HepG2 (cell line): ENCODE results near the gene APOC3. TPM values are rescaled to one million over a fixed set of nuclear protein-coding genes. Genes with fewer than 3 reads are reported as not detected.

Experiments used
- ARNTL ChIP-seq: sonication (generic); formaldehyde crosslinking; IDR thresholded peaks from 2 replicates; pipeline ENCODE4 v1.4.0; 2020; ENCODE audit warnings: mild to moderate bottlenecking, missing genetic modification reagents
- HHEX ChIP-seq: IDR thresholded peaks from 2 replicates; pipeline ENCODE4 v1.6.1; 2016; ENCODE audit warnings: control low read depth
- RXRB ChIP-seq: IDR thresholded peaks from 2 replicates; pipeline ENCODE4 v1.6.1; 2016; ENCODE audit warnings: borderline replicate concordance, missing genetic modification reagents, missing compliant biosample characterization
- SMARCC2 ChIP-seq: fragments of 450-650 bp; IDR thresholded peaks from 2 replicates; pipeline ENCODE4 v1.6.1; 2017; ENCODE audit warnings: antibody characterized with exemption, mild to moderate bottlenecking
- STAT5B ChIP-seq: sonication (generic); formaldehyde crosslinking; IDR thresholded peaks from 2 replicates; pipeline ENCODE4 v1.4.0; 2020; ENCODE audit warnings: missing genetic modification reagents
- TEAD3 ChIP-seq: optimal IDR thresholded peaks from 2 replicates; pipeline ENCODE3; 2016; ENCODE audit warnings: borderline replicate concordance
- ZNF263 ChIP-seq: sonication (generic); formaldehyde crosslinking; IDR thresholded peaks from 2 replicates; pipeline ENCODE4 v1.4.0; 2020; ENCODE audit warnings: missing genetic modification reagents
- ZNF746 ChIP-seq: sonication (generic); formaldehyde crosslinking; IDR thresholded peaks from 2 replicates; pipeline ENCODE4 v1.8.0; 2022; ENCODE audit warnings: mild to moderate bottlenecking, missing genetic modification reagents
- polyA plus RNA-seq, 8 experiments: library from polyadenylated mRNA; depleted of rRNA in 3 of 8; stranded (reverse) in 7 of 8; unstranded in 1 of 8; fragments of >200 nt; fragmentation: Illumina TruSeq in 4 of 8; extraction: Trizol in 4 of 8; gene quantifications; 2 replicates each; pipeline versions ENCODE4 v1.2.1 to v1.2.3, GENCODE V29; 2011 to 2016; ENCODE audit warnings: low read depth in 4 of 8, missing spikeins in 1 of 8, mixed read lengths in 1 of 8; ENCODE audit not compliant: insufficient read depth in 1 of 8
- total RNA-seq, 5 experiments: library from RNA; depleted of rRNA; stranded (reverse); fragments of >200 nt; fragmentation: Illumina TruSeq; extraction: Trizol; gene quantifications; 2 replicates each; pipeline ENCODE4 v1.2.3, GENCODE V29; 2016; ENCODE audit warnings: low read depth in 1 of 5
- TF ChIP-seq, protein P1 (sequence below): sonication (generic); formaldehyde crosslinking; IDR thresholded peaks from 2 replicates; pipeline ENCODE4 v1.4.0; 2020; ENCODE audit warnings: mild to moderate bottlenecking, missing genetic modification reagents
- TF ChIP-seq, protein P2 (sequence below): sonication (generic); formaldehyde crosslinking; IDR thresholded peaks from 2 replicates; pipeline ENCODE4 v1.5.1; 2020; ENCODE audit warnings: mild to moderate bottlenecking, missing genetic modification reagents
- TF ChIP-seq, protein P3 (sequence below): sonication (generic); formaldehyde crosslinking; IDR thresholded peaks from 2 replicates; pipeline ENCODE4 v1.5.0; 2020; ENCODE audit warnings: missing genetic modification reagents
- TF ChIP-seq, protein P4 (sequence below): sonication (generic); formaldehyde crosslinking; conservative IDR thresholded peaks from 2 replicates; pipeline ENCODE4 v1.8.0; 2022; ENCODE audit warnings: missing genetic modification reagents
- TF ChIP-seq, protein P5 (sequence below): IDR thresholded peaks from 2 replicates; pipeline ENCODE4 v1.4.0; 2020; ENCODE audit warnings: mild to moderate bottlenecking, missing genetic modification reagents

Gene APOC3
- total and polyA plus RNA-seq, 2 of the 13 experiments (the other 11 are each of a cell fraction or from before 2014, with no cell fraction given), result 314 to 687 TPM

DNA sequence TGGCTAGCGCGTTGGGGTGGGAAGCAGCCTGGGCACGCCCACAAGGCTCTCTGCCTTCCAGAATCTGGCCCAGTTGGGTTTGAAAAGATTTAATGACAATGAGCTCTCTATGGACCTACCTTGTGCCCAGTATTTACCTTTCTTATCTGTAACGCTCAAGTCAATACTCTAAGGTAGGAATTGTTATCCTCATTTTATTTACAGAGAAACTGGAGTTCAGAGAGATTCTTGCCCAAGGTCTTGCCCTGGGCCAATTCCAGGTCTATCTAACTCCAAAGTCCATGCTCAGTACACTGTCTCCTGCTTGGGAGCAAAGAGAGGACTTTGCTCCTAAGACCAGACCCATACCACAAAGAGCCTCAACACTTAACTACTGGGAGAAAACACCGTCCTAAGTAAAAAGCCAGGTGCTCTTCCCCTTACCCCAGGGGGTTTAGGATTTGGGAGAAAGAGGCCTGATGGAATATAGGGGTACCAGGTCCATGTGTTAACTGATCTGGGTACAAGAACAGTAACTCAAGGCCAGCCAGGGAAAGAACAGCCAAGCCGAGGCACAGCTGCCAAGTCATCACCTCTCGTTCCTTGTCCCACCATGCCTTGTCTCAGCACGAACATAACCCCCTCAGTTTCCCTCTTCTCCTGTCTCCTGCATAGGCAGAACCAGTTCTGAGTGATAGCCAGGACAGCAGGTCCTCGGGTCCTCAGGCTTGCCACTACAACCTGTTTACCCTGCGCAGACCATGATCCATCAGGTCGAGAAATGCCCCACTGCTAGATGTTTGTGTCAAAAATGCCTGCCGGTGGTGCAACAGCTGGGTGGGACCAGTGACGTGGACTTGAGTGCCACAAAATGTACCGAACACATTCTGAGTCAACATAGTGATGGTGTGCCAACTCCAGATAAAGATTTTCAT, 21.2 kb upstream of the APOC3 start (continued):
- TF ChIP-seq RXRB (peak; percentile 96), SMARCC2 (no peak), HHEX (CRISPR knock-in tag) (peak; percentile 90), STAT5B (CRISPR knock-in tag) (peak; percentile 80; the same call in 1 of the 2 replicates), ZNF263 (CRISPR knock-in tag) (0 out of 2 replicates have a peak, but pooled peaks have one; percentile 17), ARNTL (CRISPR knock-in tag) (peak; percentile 79), TEAD3 (CRISPR knock-in tag) (peak; percentile 86), ZNF746 (CRISPR knock-in tag) (peak; percentile 76; the same call in 1 of the 2 replicates)
- TF ChIP-seq, protein P1, sequence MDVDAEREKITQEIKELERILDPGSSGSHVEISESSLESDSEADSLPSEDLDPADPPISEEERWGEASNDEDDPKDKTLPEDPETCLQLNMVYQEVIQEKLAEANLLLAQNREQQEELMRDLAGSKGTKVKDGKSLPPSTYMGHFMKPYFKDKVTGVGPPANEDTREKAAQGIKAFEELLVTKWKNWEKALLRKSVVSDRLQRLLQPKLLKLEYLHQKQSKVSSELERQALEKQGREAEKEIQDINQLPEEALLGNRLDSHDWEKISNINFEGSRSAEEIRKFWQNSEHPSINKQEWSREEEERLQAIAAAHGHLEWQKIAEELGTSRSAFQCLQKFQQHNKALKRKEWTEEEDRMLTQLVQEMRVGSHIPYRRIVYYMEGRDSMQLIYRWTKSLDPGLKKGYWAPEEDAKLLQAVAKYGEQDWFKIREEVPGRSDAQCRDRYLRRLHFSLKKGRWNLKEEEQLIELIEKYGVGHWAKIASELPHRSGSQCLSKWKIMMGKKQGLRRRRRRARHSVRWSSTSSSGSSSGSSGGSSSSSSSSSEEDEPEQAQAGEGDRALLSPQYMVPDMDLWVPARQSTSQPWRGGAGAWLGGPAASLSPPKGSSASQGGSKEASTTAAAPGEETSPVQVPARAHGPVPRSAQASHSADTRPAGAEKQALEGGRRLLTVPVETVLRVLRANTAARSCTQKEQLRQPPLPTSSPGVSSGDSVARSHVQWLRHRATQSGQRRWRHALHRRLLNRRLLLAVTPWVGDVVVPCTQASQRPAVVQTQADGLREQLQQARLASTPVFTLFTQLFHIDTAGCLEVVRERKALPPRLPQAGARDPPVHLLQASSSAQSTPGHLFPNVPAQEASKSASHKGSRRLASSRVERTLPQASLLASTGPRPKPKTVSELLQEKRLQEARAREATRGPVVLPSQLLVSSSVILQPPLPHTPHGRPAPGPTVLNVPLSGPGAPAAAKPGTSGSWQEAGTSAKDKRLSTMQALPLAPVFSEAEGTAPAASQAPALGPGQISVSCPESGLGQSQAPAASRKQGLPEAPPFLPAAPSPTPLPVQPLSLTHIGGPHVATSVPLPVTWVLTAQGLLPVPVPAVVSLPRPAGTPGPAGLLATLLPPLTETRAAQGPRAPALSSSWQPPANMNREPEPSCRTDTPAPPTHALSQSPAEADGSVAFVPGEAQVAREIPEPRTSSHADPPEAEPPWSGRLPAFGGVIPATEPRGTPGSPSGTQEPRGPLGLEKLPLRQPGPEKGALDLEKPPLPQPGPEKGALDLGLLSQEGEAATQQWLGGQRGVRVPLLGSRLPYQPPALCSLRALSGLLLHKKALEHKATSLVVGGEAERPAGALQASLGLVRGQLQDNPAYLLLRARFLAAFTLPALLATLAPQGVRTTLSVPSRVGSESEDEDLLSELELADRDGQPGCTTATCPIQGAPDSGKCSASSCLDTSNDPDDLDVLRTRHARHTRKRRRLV (CRISPR knock-in tag), result no peak
- TF ChIP-seq, protein P2, sequence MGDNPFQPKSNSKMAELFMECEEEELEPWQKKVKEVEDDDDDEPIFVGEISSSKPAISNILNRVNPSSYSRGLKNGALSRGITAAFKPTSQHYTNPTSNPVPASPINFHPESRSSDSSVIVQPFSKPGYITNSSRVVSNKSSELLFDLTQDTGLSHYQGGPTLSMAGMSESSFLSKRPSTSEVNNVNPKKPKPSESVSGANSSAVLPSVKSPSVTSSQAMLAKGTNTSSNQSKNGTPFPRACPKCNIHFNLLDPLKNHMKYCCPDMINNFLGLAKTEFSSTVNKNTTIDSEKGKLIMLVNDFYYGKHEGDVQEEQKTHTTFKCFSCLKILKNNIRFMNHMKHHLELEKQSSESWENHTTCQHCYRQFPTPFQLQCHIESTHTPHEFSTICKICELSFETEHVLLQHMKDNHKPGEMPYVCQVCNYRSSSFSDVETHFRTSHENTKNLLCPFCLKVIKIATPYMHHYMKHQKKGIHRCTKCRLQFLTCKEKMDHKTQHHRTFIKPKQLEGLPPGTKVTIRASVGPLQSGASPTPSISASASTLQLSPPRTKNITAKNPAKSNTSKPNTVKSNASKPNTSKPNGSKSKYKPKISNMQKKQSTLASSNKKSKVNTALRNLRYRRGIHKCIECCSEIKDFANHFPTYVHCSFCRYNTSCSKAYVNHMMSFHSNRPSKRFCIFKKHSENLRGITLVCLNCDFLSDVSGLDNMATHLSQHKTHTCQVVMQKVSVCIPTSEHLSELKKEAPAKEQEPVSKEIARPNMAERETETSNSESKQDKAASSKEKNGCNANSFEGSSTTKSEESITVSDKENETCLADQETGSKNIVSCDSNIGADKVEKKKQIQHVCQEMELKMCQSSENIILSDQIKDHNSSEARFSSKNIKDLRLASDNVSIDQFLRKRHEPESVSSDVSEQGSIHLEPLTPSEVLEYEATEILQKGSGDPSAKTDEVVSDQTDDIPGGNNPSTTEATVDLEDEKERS (CRISPR knock-in tag), result peak; percentile 70; the same call in 1 of the 2 replicates
- TF ChIP-seq, protein P3, sequence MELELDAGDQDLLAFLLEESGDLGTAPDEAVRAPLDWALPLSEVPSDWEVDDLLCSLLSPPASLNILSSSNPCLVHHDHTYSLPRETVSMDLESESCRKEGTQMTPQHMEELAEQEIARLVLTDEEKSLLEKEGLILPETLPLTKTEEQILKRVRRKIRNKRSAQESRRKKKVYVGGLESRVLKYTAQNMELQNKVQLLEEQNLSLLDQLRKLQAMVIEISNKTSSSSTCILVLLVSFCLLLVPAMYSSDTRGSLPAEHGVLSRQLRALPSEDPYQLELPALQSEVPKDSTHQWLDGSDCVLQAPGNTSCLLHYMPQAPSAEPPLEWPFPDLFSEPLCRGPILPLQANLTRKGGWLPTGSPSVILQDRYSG (CRISPR knock-in tag), result peak; percentile 61; the same call in 1 of the 2 replicates
- TF ChIP-seq, protein P4, sequence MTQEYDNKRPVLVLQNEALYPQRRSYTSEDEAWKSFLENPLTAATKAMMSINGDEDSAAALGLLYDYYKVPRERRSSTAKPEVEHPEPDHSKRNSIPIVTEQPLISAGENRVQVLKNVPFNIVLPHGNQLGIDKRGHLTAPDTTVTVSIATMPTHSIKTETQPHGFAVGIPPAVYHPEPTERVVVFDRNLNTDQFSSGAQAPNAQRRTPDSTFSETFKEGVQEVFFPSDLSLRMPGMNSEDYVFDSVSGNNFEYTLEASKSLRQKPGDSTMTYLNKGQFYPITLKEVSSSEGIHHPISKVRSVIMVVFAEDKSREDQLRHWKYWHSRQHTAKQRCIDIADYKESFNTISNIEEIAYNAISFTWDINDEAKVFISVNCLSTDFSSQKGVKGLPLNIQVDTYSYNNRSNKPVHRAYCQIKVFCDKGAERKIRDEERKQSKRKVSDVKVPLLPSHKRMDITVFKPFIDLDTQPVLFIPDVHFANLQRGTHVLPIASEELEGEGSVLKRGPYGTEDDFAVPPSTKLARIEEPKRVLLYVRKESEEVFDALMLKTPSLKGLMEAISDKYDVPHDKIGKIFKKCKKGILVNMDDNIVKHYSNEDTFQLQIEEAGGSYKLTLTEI (CRISPR knock-in tag), result no peak
- TF ChIP-seq, protein P5, sequence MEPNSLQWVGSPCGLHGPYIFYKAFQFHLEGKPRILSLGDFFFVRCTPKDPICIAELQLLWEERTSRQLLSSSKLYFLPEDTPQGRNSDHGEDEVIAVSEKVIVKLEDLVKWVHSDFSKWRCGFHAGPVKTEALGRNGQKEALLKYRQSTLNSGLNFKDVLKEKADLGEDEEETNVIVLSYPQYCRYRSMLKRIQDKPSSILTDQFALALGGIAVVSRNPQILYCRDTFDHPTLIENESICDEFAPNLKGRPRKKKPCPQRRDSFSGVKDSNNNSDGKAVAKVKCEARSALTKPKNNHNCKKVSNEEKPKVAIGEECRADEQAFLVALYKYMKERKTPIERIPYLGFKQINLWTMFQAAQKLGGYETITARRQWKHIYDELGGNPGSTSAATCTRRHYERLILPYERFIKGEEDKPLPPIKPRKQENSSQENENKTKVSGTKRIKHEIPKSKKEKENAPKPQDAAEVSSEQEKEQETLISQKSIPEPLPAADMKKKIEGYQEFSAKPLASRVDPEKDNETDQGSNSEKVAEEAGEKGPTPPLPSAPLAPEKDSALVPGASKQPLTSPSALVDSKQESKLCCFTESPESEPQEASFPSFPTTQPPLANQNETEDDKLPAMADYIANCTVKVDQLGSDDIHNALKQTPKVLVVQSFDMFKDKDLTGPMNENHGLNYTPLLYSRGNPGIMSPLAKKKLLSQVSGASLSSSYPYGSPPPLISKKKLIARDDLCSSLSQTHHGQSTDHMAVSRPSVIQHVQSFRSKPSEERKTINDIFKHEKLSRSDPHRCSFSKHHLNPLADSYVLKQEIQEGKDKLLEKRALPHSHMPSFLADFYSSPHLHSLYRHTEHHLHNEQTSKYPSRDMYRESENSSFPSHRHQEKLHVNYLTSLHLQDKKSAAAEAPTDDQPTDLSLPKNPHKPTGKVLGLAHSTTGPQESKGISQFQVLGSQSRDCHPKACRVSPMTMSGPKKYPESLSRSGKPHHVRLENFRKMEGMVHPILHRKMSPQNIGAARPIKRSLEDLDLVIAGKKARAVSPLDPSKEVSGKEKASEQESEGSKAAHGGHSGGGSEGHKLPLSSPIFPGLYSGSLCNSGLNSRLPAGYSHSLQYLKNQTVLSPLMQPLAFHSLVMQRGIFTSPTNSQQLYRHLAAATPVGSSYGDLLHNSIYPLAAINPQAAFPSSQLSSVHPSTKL (CRISPR knock-in tag), result peak; percentile 98
